K562 (cell line): ENCODE measurements around the gene ZNF723. TPM values are rescaled to one million over a fixed set of nuclear protein-coding genes. Genes with fewer than 3 reads are reported as not detected.
A peak's percentile ranks its signal among the peaks of the same experiment; 100 is the strongest.
"Not testable (repeated sequence)": the region's sequence is repeated elsewhere in the genome, so short reads cannot be mapped to it uniquely, and the experiment has no call there.

Source experiments
- ATAC-seq: fragments of 200-7000 bp; cut with Tn5 transposase; 3 replicates; pipeline ENCODE4 v1.9.1; 2020; ENCODE audit warnings: moderate library complexity
- BruUV-seq: library from RNA; stranded (reverse); fragments of 400-500 nt; replicated peaks from 2 replicates; lab custom pipeline; 2021; lab: Mats Ljungman, UMichigan
- CTCF ChIA-PET: fragments of 300-600 bp; formaldehyde crosslinking; extraction: SDS; loops from one replicate; lab custom pipeline; 2021; ENCODE audit warnings: low intra/inter-chr PET ratio; lab: Yijun Ruan, JAX
- POLR2A ChIA-PET: fragments of 300-600, 350-650 bp; sonication (Branson Sonifier 250); formaldehyde crosslinking; extraction: SDS; loops from one replicate; lab custom pipeline; 2021; ENCODE audit warnings: antibody characterized with exemption, inconsistent platforms; lab: Yijun Ruan, JAX
- DNase-seq, 4 experiments: peaks; one replicate each; pipeline versions ENCODE4 v3.0.0 to v3.0.0-alpha.2; 2011 to 2018; ENCODE audit warnings: low spot score in 3 of 4, mixed read lengths in 3 of 4; ENCODE audit errors: extremely low read depth in 1 of 4
- FAIRE-seq: peaks from 2 replicates; lab custom pipeline; 2011; peaks lifted over from hg19 to GRCh38; lab: Jason Lieb, UNC
- H2AFZ ChIP-seq: 2 replicates; pipeline ENCODE4 v1.6.0; 2011; ENCODE audit warnings: low read depth, low read length, control low read depth, inconsistent platforms
- H3K27ac ChIP-seq: fragments of 200-600 bp; 3 replicates; pipeline ENCODE4 v1.8.0; 2011; ENCODE audit warnings: low read depth, mild to moderate bottlenecking, control low read depth, inconsistent platforms, low read length, moderate library complexity, mixed read lengths; ENCODE audit errors: extremely low read depth
- H3K27me3 ChIP-seq, 2 experiments: fragments of 300-600 bp in 1 of 2; 2 replicates in 1 of 2; 3 replicates in 1 of 2; pipeline versions ENCODE4 v1.6.0 to v1.8.0; 2011; ENCODE audit warnings: inconsistent platforms in 2 of 2, low read length in 2 of 2, mild to moderate bottlenecking in 1 of 2, mixed read lengths in 1 of 2, moderate library complexity in 1 of 2; ENCODE audit not compliant: control insufficient read depth in 2 of 2, insufficient read depth in 2 of 2
- H3K36me3 ChIP-seq: fragments of 300-600 bp; 3 replicates; pipeline ENCODE4 v1.8.0; 2011; ENCODE audit warnings: mild to moderate bottlenecking, low read length, inconsistent platforms; ENCODE audit not compliant: control insufficient read depth, insufficient read depth
- H3K4me1 ChIP-seq, 2 experiments: fragments of 200-600 bp in 1 of 2; replicated peaks in 1 of 2; 2 replicates in 1 of 2; 3 replicates in 1 of 2; pipeline versions ENCODE4 v1.5.1 to v1.8.0; 2011; ENCODE audit warnings: inconsistent platforms in 2 of 2, low read length in 2 of 2, mild to moderate bottlenecking in 1 of 2, mixed read lengths in 1 of 2, moderate library complexity in 1 of 2; ENCODE audit not compliant: control insufficient read depth in 2 of 2, insufficient read depth in 2 of 2
- H3K4me2 ChIP-seq: 2 replicates; pipeline ENCODE4 v1.6.1; 2011; ENCODE audit warnings: low read length, control low read depth, inconsistent platforms, mixed read lengths; ENCODE audit not compliant: insufficient read depth
- H3K4me3 ChIP-seq: fragments of 200-600 bp; sonication (generic), shearing (Covaris generic); 2 replicates; pipeline ENCODE4 v1.5.1; 2016; ENCODE audit warnings: control low read depth, inconsistent platforms
- H3K79me2 ChIP-seq: fragments of 200-600 bp; 3 replicates; pipeline ENCODE4 v1.8.0; 2011; ENCODE audit warnings: low read length, inconsistent platforms; ENCODE audit not compliant: control insufficient read depth, insufficient read depth
- H3K9ac ChIP-seq, 2 experiments: 2 replicates each; pipeline versions ENCODE4 v1.6.0 to v1.6.1; 2011; ENCODE audit warnings: low read depth in 2 of 2, low read length in 2 of 2, control low read depth in 1 of 2, inconsistent platforms in 1 of 2, mild to moderate bottlenecking in 1 of 2, mixed read lengths in 1 of 2; ENCODE audit not compliant: insufficient read depth in 1 of 2
- H3K9me1 ChIP-seq: one replicate; pipeline ENCODE4 v1.6.0; 2011; ENCODE audit warnings: inconsistent platforms, mild to moderate bottlenecking, low read length, moderate library complexity; ENCODE audit not compliant: control insufficient read depth, insufficient read depth
- H3K9me3 ChIP-seq: replicated peaks from 2 replicates; pipeline ENCODE4 v1.5.1; 2011; ENCODE audit warnings: low read depth, low read length, inconsistent platforms; ENCODE audit not compliant: control insufficient read depth, insufficient read depth
- H4K20me1 ChIP-seq: replicated peaks from 2 replicates; pipeline ENCODE4 v1.6.1; 2011; ENCODE audit warnings: low read length, inconsistent platforms, mixed read lengths; ENCODE audit not compliant: control insufficient read depth, insufficient read depth
- FUS ChIP-seq: fragments of 200-400 bp; formaldehyde crosslinking; optimal IDR thresholded peaks from 2 replicates; pipeline ENCODE3; 2017; ENCODE audit warnings: low read depth, low read length
- GTF2A2 ChIP-seq: IDR thresholded peaks from 2 replicates; pipeline ENCODE4 v1.6.1; 2016; ENCODE audit warnings: mild to moderate bottlenecking, missing genetic modification characterization, missing compliant biosample characterization
- MBD2 ChIP-seq: sonication (generic); IDR thresholded peaks from 2 replicates; pipeline ENCODE4 v1.6.1; 2016; ENCODE audit warnings: low read depth, borderline replicate concordance
- ZBTB7A ChIP-seq: IDR thresholded peaks from 2 replicates; pipeline ENCODE4 v1.6.1; 2011; ENCODE audit warnings: low read depth, mild to moderate bottlenecking, low read length, moderate library complexity, borderline replicate concordance; ENCODE audit not compliant: control insufficient read depth
- ZNF274 ChIP-seq: IDR thresholded peaks from 2 replicates; pipeline ENCODE4 v1.6.1; 2011; ENCODE audit warnings: low read depth, mild to moderate bottlenecking, low read length, moderate library complexity, borderline replicate concordance
- ZNF318 ChIP-seq, 2 experiments: fragments of 450-650 bp; IDR thresholded peaks; 2 replicates each; pipeline ENCODE4 v1.6.1; 2016; ENCODE audit warnings: mild to moderate bottlenecking in 2 of 2, borderline replicate concordance in 1 of 2, low read depth in 1 of 2, moderate library complexity in 1 of 2
- WGBS: fragments of 100-300 bp; shearing (Covaris generic); methylation state at CpG from one replicate; pipeline ENCODE4 v1.1.6; 2016; ENCODE audit warnings: low coverage, mixed read lengths; ENCODE audit not compliant: insufficient coverage; ENCODE audit errors: missing lambda C conversion rate; 5-methylcytosine and 5-hydroxymethylcytosine counted together
- in situ Hi-C: fragments of 300-500 bp; cut with MboI; formaldehyde crosslinking; loops from 4 replicates; pipeline ENCODE4 v1.15.0; 2018; ENCODE audit warnings: inconsistent platforms, mixed read lengths
- intact Hi-C: fragments of 100-400 bp; cut with micrococcal nuclease; formaldehyde crosslinking; loops from 2 replicates; pipeline ENCODE4 v1.14.2; 2022
- polyA plus RNA-seq, 8 experiments: library from polyadenylated mRNA; depleted of rRNA in 4 of 8; stranded (reverse) in 5 of 8; unstranded in 3 of 8; fragments of >200 nt; fragmentation: Nextera tagmentation in 2 of 8; fragmentation: Illumina TruSeq in 1 of 8; extraction: Ambion mirVana in 2 of 8; extraction: Trizol in 1 of 8; gene quantifications; 2 replicates each; pipeline versions ENCODE4 v1.2.1 to v1.2.3, GENCODE V29; 2011 to 2014; ENCODE audit warnings: inconsistent platforms in 1 of 8, missing spikeins in 1 of 8
- total RNA-seq, 7 experiments: library from RNA; depleted of rRNA in 6 of 7; stranded (reverse); fragments of >200 nt in 6 of 7; fragmentation: Illumina TruSeq in 2 of 7; extraction: Trizol in 2 of 7; gene quantifications; 2 replicates each; pipeline versions ENCODE4 v1.2.1 to v1.2.3, GENCODE V29; 2011 to 2021; ENCODE audit warnings: low replicate concordance in 1 of 7

Gene ZNF723
- total and polyA plus RNA-seq, 9 of the 15 experiments (the other 6 are each of a cell fraction or from before 2014, with no cell fraction given): 0.07 to 0.18 (median 0.11) TPM; not detected in 6

DNA sequence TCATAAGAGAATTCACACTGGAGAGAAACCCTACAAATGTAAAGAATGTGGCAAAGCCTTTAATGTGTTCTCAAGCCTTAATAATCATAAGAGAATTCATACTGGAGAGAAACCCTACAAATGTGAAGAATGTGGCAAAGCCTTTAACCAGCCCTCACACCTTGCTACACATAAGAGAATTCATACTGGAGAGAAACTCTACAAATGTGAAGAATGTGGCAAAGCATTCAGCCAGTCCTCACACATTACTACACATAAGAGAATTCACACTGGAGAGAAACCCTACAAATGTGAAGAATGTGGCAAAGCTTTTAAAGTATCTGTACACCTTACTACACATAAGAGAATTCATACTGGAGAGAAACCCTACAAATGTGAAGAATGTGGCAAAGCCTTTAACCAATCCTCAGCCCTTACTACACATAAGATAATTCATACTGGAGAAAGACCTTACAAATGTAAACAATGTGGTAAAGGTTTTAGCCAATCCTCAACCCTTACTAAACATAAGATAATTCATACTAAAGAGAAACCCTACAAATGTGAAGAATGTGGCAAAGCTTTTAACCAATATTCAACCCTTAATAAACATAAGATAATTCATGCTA lies 25.7 kb downstream of the ZNF723 start:
- ATAC-seq, H3K4me3 ChIP-seq, POLR2A ChIA-PET, H3K79me2 ChIP-seq, H3K27me3 ChIP-seq, in situ Hi-C loops, DNase-seq, BruUV-seq, H3K9me3 ChIP-seq, CTCF ChIA-PET, H2AFZ ChIP-seq, intact Hi-C loops, H3K4me2 ChIP-seq, FAIRE-seq, H4K20me1 ChIP-seq, H3K36me3 ChIP-seq, H3K4me1 ChIP-seq, H3K9me1 ChIP-seq, H3K9ac ChIP-seq, H3K27ac ChIP-seq: not testable (repeated sequence)
- peak; percentile 94 for TF ChIP-seq ZNF274

- WGBS: 0% methylated on average over 3 of the region's 3 CpGs
- Histone ChIP-seq H3K79me2 (no peaks in the 10 kb centered on the region), H3K27me3 (no peaks in the 10 kb centered on the region), H3K4me1 (no peaks in the 10 kb centered on the region), H3K4me2 (no peak overlapping the region), H3K9me1 (no peaks in the 10 kb centered on the region), H3K27ac (no peak overlapping the region), H3K9ac (no peak overlapping the region), H3K4me3 (no peak overlapping the region), H4K20me1 (no peaks in the 10 kb centered on the region), H2AFZ (no peak overlapping the region), H3K36me3 (no peaks in the 10 kb centered on the region), H3K9me3 (no peaks in the 10 kb centered on the region)
- ChIA-PET POLR2A (no interaction called here), CTCF (no interaction called here)
- peak in 2 of 4 experiments; percentile 10 to 34 for DNase-seq
- FAIRE-seq: no peak
- ATAC-seq: no peak
- intact Hi-C loops: no loop called here
- no TSS peak for BruUV-seq
- in situ Hi-C loops: no loop called here
- TF ChIP-seq MBD2: no peak
- TF ChIP-seq ZNF318 (IDR thresholded peaks at IDR 0.05; ENCODE audit: borderline replicate concordance in 1 of 2, low read depth in 1 of 2): no peak
- TF ChIP-seq ZBTB7A: no peak
- TF ChIP-seq FUS: no peak
- no peak for TF ChIP-seq GTF2A2 (tag)
Observed at GRCh38 chr19:22882797-22883196, 50.7 kb downstream of the ZNF723 start.
